HG03159 (cell line): ENCODE measurements around the gene ARHGEF28.

Experiments
- ATAC-seq: cut with Tn5 transposase; IDR thresholded peaks from one replicate; pipeline ENCODE4 v1.9.1; 2021; ENCODE audit warnings: mild to moderate bottlenecking, moderate library complexity; ENCODE audit not compliant: unreplicated experiment

Gene ARHGEF28

DNA sequence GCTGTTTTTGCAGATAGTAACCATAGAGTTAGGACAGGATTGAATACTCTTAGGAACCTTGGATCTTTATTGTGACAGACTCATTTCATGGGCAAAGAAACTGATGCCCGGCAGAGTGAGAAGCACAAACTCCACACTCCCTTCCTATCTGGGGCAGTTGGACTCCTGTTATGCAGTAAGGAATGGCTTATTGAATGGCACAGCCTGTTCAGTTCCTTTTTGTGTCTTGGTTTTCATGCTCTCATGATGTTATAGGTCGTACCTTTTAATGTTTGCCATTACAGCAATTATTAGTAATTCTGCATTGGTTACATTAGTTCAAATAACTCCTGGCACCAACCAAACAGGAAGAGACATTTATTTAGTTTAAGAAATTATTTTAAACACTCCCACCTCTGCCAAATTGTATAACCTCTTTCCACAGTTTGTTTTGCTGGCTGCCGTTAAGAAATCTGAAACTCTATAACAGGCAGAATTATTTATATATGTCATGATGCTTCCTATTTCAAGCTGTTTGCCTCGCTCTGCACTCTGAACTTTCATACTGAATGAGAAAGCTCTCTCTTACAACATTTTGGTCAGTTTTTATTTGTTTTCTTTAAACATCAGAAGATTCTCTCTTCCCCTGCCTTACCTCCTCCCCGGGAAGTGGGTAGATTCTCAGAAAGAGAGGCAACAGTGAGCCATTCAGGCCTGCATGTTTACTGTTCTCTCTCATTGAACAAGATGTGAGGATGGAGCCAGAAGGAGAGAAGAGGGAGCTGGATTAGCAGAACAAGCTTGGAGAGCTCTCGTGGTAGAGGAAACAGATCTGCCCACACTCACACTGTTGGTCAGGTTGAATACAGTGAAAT lies 144.4 kb downstream of the ARHGEF28 start:
- ATAC-seq = no peak

DNA sequence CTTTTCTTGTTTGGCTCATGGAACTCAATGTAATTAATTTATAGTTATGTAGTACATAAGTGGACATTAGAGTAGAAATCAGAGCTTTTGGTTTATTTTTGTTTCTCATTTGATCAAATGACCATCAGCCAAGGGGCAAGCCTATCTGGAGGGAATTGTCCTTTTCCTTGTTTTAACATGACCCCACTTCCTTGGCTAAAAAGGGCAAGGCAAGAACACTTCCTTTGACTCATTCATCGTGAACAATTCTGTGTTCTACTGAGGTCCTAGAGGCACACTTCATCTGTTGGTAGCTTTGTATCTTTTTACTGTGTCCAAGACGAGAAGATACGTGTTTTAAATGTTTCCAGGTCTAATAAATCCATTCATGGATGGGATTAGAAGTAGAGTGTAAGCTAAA lies 148.9 kb downstream of the ARHGEF28 start:
- no peak for ATAC-seq

DNA sequence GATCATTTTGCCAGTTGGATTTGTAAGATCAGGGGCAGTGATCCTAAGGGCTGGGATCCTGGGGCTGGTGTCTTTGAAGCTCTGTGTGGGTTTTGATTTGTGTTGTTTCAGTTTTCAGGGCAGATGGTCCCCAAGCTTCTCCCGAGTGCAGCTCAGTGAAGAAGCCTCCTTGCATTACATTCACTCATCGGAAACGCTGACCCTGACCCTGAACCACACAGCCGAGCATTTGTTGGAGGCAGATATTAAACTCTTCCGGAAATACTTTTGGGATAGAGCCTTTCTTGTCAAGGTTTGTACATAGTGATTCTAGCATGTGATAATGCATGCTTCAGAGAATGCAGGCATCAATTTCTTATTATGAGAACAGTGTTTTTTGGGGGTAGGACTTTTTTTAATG lies 150.4 kb downstream of the ARHGEF28 start:
- ATAC-seq = no peak

DNA sequence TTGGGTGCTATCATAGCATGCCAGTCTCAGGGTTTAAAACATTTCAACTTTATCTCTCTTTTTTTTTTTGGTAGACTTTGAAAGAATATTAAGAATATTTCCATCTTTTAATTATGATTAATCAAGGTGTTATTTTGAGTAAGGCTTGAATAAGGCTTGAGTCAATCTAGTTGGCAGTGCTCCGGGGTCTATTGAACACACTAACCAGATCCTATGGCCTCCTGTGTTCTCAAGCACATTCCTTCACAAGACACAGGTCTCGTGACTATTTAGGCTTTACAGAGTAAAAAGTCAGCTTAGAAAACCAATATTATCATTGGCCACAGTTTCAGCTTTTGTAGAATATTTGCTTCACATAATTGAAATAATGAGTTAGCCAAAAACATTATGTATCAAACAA lies 151.2 kb downstream of the ARHGEF28 start:
- ATAC-seq = no peak

DNA sequence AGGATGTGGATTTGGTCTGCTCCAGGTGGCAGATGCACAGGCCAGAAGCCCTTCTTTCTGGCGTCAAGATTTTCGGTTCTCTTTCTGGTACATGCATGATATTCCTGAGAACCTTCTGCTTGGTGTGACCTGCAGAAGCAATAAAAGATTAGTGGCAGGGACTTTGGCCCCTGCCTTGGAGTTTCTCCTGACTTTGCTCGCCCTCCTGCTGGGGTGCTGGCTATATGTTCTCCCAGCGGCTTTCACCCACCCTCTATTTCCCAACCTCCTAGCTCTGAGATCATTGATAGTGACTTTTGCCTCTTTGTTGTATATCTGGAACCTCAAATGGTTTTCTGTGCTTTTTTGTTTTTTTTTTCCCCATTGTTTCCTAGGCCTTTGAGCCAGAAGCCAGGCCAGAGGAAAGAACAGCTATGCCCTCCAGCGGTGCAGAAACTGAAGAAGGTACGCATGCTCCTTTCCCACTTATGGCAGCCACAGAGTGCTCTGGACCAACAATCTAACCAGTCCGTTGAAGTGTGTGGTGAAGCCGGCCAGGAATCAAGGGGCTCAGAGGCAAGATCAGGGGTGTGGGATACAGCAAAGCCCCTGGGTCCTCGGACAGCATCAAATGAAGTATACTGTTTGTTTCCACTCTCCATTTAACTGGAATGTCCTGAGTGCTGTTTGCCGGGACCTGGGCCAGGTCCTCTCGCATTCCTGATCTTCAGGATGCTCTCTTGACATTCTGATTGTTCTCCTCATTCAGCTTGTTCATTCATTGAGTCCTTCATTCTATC lies 154.5 kb downstream of the ARHGEF28 start:
- ATAC-seq = no peak

DNA sequence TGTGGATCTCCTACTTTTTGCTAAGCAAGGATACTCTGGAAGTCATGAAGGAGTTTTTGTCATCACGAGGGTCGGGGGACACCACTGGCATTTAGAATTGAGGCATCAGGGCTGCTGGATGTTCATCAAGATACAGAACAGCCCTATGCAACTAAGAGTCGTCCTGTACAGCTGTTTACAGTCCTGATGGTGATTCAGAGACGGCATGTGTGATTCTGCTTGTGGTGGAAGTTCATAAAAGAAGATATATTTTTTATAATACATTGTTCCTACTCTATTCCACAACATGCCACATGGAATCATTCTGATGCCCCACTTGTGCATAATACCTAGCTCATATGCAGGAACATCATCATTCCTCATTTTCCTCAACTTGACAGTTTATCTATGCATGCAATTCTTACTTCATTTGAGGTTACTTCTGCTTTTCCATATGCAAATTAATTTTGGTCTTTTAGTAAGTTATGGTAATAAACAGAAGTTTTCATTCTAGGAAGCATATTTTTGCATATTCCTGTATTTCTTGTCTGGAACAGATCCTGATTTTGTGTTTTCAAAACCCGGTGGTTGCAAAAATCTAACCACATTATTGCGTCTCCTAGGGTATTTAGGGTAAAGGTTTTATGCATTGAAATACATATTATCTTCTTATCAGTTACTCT lies 155.2 kb downstream of the ARHGEF28 start:
- no peak for ATAC-seq

DNA sequence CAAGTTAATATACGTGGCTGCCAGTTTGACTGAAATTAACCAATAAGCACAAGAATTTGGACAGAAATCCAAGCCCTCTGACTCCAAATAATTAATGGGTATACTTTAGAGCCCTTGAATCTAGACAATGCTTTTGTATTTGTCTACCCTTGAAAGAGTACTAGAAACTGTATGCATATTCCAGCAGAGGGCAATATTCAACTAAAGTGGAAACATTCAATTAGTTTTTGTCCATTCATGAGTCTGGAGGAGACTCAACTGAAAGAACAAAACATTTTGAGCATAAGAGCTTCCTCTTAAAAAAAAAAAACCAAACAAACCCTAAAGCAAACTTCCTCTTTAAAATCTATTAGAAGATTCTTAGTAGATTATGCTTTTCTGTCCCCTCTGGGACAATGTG lies 157.8 kb downstream of the ARHGEF28 start:
- no peak for ATAC-seq

DNA sequence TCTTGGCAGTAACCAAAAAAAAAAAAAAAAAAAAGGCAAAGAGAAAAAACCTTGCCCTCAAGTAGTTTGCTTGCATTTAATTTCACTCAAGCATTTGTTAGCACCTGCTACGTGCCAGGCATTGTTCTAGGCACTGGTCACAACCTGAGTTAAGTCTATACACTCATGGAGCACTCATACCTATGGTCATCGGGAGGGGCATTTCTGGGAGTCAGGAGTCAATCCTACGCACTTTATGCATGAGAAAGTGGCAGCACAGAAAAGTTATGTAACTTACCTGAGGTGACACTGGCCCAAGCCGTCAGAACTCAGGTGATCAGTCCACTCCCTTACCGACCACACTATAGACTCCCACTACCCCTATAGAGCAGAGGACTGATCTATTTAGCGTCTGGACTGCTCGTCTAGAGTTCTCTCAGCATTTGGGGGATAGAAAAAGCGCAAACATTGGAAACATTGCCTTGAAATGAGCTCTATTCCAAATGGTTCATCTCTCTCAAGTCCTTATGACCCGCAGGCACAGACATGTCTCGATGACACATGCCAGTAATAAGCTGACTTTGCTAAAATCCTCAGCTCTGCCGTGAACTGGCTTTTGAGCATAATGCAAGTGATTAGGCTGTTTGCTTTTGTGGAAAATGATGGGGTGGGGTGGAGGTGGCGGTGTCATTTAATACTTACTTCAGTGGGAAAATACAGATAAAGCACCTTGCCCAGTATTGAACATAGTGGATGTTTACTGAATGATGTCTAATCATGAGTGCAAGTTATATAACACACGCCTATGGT lies 160.2 kb downstream of the ARHGEF28 start:
- ATAC-seq = no peak

DNA sequence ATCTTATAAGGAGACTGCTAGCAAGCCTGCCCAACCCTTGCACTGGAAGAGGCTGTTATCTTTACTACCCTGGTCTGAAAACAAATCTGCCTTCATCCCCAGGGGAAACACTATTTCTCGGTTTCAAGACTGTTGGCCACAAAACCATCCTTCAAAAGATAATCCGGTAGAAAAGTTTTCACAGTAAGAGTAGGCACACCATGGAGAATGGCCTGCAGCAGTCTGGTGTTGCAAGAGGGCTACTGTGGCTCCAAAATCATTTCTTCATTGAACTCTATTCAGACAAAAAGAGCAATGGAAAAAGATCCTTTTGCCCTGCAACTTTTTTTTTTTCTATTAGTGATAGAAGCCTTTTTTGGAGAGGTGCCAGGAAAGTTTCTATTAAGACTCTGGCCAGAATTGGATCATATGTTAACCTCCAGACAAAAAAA lies 163.9 kb downstream of the ARHGEF28 start:
- ATAC-seq = no peak

DNA sequence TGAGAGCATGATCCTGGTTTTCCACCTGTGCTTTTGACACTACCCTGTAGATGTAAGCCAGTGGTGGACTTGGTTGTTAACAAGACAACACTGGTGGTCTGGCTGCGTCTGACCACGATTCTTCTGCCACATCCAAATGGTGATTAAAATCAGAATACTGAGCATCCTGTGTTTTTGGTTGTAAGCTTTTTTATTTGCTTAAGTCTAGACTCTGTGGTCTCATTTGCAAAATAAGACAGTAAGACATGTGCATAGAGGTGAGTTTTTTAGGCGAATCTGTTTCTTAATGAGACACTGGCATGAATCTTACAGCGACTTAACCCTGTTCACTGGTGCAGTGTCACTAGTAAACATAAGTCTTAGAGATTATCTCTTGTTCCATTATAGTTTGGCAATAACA lies 165.4 kb downstream of the ARHGEF28 start:
- no peak for ATAC-seq

DNA sequence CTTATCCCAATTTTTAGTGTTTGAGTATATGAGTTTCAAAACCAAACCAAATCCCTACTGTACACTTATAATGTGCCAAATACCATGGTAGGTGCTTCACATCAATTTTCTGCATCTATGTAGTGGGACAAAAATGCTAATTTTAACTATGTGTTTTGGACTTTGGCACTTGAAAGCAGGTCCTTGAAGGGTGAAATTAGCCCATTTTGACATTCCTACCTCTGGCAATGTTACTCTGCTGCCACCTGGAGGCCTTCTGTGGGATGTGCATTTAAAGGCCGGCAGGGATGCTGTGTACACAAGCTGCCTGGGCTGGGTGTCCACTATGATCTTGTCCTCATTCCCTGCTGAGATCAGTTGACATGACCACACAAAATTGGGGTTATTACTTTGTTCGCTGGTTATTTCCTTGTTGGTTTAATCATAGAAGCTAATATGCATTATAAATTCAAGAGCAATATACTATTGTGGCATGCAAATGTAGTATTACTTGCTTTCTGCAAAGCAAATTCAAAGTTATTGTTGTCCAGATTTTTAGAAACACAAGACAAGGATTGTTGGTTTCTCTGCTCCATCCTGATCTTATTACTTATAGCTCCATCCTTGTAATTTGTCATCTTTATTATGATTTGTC lies 166.8 kb downstream of the ARHGEF28 start:
- peak; percentile 73 for ATAC-seq

DNA sequence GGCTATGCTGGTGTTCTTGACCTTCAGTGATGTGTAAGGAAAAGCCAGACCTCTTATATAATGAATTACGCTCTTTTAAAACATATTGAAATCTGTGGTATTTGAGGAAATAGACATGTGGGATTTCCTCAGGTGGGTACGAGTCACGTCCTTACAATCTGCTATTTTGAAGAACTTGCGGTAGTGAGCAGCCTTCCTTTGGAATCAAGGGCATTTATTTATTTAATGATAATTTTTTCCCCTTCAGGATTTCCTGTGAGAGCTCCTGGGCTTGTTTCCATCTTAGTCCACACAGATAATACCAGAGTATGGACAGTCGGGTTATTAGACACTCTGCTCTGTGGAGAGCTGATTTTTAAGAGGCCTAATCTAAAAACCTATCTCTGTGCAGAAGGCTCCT lies 167.9 kb downstream of the ARHGEF28 start:
- no peak for ATAC-seq

DNA sequence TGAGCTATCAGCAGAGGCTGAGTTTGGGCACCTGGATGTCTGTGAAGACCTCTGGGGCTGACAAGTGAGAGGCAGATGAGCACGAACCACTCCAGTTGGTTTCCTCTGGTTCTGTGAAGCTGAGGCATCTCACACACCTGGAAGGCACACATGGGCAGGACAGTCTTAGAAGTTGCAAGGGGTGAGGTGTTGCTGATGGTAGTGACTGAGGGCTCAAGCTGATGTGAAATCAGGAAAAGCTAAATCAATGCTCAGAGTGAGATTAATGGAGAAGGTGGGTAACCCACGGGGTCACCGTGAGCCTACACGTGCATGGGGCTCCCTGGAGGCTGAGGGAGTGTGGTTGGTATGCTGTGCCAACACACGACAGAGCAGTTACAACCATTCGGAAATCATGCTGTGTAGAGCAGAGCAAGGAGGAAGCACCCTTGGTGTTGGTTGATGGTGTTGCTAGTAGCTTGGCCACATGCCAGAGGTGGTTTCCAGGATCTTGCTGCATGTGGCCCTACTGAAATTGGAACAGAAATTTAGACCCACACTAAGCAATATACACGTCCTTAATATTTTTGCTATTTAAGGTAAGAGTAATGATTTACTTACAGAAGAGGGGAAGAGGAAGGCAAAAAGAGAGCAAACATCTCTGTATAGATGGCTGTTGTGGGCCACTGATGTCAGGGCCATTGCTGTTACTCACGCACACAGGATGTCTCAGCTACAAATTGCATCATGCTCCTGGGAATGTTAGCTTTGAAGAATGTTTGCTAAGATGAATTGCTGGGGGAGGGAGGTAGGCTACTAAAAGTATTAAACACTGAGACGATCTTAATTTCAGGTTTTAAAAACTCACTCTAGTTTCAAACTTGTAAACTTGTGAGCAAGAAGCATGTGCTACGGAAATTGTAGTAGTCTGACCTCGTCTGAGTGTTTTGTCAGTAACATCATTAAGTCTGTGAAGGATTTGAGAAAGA lies 170.5 kb downstream of the ARHGEF28 start:
- peak; percentile 71 for ATAC-seq

DNA sequence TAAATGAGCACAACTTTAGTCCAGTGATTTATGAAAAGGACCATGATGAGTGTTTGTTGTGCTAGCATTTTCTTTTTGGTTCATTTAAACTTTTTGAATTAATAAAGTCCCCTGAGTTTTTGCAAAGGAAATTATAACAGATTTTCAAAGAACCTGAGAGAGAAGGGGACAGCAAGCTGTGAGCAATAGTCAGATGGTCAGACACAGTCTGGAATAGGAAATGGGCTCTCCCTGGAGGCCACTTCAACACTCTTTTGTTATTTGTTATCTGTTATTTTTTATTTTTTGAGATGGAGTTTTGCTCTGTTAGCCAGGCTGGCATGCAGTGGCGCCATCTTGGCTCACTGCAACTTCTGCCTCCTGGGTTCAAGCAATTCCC lies 171.1 kb downstream of the ARHGEF28 start:
- ATAC-seq = no peak

DNA sequence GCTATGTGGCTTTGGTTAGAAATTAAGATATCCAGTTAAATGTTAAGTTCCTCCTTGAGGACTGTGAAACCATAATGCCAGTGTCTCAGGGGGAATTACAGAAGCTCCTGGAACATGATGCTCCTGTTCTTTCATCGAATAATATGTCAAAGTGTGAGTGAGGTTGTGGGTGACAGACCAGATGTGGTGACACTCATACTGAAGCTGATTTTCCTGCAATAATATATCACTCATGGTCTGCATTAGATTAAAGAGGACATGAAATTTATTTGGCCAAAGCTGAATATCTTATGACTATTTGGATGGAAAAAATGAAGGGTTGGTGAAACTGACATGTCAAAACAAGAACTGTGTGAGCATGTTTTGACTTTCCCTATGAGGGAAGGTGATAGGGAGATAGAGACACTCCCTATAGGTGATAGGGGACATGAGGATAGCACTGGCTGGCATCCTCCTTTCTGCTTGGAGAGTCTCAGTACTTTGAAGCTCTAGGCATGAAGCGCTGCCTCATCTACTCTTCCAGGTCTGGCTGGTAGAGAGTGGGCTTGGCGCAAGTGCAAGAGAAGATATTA lies 173.5 kb downstream of the ARHGEF28 start:
- ATAC-seq = no peak

DNA sequence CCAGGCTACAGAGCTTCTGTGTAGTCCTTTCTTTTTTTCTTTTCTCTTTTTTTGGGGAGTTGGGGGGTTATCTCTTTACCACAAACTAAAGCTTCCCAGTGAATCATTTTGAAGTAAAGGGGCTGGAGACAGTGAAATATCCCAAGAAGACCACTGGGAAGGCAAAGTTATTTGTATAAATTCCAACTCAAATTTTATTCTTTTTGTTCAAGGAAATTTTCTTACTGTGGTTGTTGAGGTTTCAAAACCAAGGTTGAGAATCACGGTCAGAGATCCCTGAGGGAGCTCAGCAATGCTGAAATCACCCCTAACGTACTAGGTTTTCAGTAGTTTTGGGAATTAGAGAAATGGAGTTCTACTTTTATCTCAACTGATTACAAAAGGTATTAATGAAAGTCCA lies 175.7 kb downstream of the ARHGEF28 start:
- ATAC-seq = no peak

DNA sequence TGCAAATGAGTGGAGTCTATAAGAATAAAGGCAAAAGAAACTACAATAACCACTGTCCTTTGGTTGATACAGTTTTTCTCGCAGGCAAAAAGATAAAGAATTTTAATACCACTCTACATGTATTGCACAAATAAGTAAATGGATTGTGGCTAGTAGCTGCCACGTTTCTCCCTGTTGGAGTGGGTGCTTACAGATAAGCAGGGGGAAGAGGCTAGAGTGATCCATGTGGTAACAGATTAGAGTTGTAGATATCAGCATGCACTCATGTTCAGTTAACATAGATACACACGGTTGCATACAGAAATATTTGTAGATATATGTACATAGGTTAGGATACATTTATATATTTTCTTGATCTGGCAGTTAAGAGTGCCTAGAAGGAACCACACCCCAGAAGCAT lies 179.5 kb downstream of the ARHGEF28 start:
- ATAC-seq = no peak

DNA sequence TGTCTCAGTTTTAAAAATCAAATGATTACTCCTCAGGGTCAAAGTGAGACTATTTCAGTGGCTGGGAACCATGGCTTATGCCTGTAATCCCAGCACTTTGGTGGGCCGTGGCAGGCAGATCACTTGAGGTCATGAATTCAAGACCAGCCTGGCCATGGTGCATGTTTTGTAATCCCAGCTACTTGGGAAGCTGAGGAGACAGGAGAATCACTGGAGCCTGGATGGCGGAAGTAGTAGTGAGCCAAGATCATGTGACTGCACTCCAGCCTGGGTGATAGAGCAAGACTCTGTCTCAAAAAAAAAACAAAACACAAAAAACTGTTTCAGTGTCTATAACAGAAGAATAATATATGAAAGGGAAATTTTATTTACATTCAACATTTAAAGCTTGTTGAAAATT lies 182.9 kb downstream of the ARHGEF28 start:
- no peak for ATAC-seq

DNA sequence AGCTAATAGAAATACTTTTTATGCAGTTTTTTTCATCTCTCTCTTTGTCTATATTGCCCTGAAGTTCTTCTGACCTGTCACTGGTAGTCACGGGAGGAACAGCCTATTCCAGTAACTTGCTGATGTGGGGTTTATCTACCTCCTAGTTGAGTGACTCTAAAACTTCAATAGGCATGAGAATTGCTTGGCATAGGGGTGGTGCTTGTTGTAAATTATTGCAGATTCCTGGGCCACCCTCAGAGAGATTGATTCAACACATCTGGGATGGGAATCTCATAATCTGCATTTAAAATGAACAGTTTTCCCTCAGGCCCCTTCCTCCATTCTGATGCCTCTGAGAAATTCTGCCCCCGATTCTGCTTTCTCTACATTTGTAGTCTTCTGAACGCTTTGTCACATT lies 184.4 kb downstream of the ARHGEF28 start:
- ATAC-seq = no peak
